Body of pancreas (tissue), 4 donors: Measurements from ENCODE around the gene AOAH. TPM values are rescaled to one million over a fixed set of nuclear protein-coding genes. Genes with fewer than 3 reads are reported as not detected.

Source experiments
- ATAC-seq: fragments of 150-250 bp; one replicate; pipeline ENCODE4 v1.9.1; 2016
- DNase-seq, 4 donors: peaks; one replicate each; pipeline ENCODE4 v3.0.0-alpha.2; 2019
- H3K27ac ChIP-seq, 4 donors: fragments of 200-600 bp; sonication (generic); 1 replicate in 3 of 4; 2 replicates in 1 of 4; pipeline versions ENCODE4 v1.5.1 to v1.6.1; 2016 to 2019; ENCODE audit warnings: mild to moderate bottlenecking in 1 of 4, mixed read lengths in 1 of 4, moderate library complexity in 1 of 4
- H3K27me3 ChIP-seq, 2 donors: fragments of 200-600 bp; sonication (generic); one replicate each; pipeline ENCODE4 v1.6.0; 2016; ENCODE audit warnings: mild to moderate bottlenecking in 1 of 2
- H3K36me3 ChIP-seq, 2 donors: fragments of 200-600 bp; sonication (generic); replicated peaks in 1 of 2; 2 replicates each; pipeline ENCODE4 v1.5.1; 2016; ENCODE audit warnings: low read depth in 2 of 2; ENCODE audit not compliant: insufficient read depth in 1 of 2
- H3K4me1 ChIP-seq: fragments of 200-600 bp; sonication (generic); one replicate; pipeline ENCODE4 v1.6.0; 2016
- H3K4me3 ChIP-seq, 2 donors: fragments of 200-600 bp; sonication (generic); 1 replicate in 1 of 2; 2 replicates in 1 of 2; pipeline ENCODE4 v1.5.1; 2016 to 2019
- H3K9me3 ChIP-seq, 3 donors: fragments of 200-600 bp; sonication (generic); 1 replicate in 2 of 3; 2 replicates in 1 of 3; pipeline ENCODE4 v1.5.1; 2016
- POLR2A ChIP-seq, 3 donors: fragments of 450-650 bp; IDR thresholded peaks; one replicate each; pipeline ENCODE4 v1.6.1; 2016; ENCODE audit warnings: antibody characterized with exemption in 3 of 3, mild to moderate bottlenecking in 2 of 3
- WGBS, 2 donors: methylation state at CpG; one replicate each; pipeline ENCODE4 v1.1.5; 2017; 5-methylcytosine and 5-hydroxymethylcytosine counted together
- intact Hi-C: fragments of 100-400 bp; cut with DNase I; formaldehyde crosslinking; loops from one replicate; pipeline ENCODE4 v1.15.1; 2023
- total RNA-seq, 2 donors: library from RNA; depleted of rRNA; stranded (reverse); fragments of >200 nt; gene quantifications; one replicate each; pipeline ENCODE4 v1.1.0, GENCODE V29; 2016
- TF ChIP-seq, protein P1 (sequence below), 7 experiments: fragments of 450-650 bp in 4 of 7; fragments of 200-600 bp in 3 of 7; sonication (generic) in 3 of 7; IDR thresholded peaks; one replicate each; pipeline ENCODE4 v1.5.1; 2016 to 2019; ENCODE audit warnings: antibody characterized with exemption in 7 of 7

The AOAH gene
- total RNA-seq, 2 donors from 2014 or later = 4.9 to 6.2 TPM

DNA sequence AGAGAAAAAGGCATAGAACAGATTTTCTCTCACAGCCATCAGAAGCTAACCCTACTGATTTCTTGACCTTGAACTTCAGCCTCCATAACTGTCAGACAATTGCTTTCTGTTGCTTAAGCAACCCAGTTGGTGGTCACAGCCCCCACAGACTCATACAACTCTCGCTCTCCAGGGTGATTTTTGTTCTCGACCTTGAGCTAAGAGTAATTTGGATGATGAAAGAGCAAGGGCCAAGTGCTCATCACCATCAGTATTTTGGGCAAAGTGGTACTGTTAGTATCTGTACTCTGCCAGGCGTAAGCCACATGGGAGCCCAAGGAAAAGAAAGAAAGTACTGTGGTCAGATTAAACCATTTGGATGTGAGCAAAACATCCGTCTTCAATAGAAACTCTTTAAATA, 81.9 kb downstream of the AOAH start:
- WGBS, 2 donors = 94 to 96% methylated on average over 4 of the region's 4 CpGs

DNA sequence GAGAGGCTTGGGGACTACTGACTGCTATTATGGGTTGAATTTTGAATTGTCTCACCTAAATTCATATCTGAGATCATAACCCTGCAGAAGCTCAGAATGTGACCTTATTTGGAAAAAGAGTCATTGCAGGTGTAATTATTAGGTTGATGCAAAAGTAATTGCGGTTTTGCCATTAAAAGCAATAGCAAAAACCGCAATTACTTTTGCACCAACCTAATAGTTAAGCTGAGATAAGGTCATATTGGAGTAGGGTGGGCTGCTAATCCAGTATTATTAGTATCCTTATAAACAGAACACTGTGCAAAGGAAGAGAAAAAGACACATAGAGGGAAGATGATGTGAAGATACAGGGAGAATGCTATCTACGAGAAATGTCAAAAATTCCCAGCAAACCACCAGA, 82.3 kb downstream of the AOAH start:
- no peaks in the 10 kb centered on the region for H3K36me3 ChIP-seq
- 95% methylated on average over 3 of the region's 3 CpGs for WGBS, 2 donors

More for the DNA sequence above, 81.9 kb downstream of the AOAH start:
- Histone ChIP-seq H3K27me3 (no peaks in the 10 kb centered on the region), H3K36me3 (no peaks in the 10 kb centered on the region), H3K9me3 (no peaks in the 10 kb centered on the region), H3K4me3 (no peak overlapping the region), H3K4me1 (no peaks in the 10 kb centered on the region), H3K27ac (no peak overlapping the region)
- TF ChIP-seq POLR2A (IDR thresholded peaks at IDR 0.05) = no peak
- TF ChIP-seq, protein P1, sequence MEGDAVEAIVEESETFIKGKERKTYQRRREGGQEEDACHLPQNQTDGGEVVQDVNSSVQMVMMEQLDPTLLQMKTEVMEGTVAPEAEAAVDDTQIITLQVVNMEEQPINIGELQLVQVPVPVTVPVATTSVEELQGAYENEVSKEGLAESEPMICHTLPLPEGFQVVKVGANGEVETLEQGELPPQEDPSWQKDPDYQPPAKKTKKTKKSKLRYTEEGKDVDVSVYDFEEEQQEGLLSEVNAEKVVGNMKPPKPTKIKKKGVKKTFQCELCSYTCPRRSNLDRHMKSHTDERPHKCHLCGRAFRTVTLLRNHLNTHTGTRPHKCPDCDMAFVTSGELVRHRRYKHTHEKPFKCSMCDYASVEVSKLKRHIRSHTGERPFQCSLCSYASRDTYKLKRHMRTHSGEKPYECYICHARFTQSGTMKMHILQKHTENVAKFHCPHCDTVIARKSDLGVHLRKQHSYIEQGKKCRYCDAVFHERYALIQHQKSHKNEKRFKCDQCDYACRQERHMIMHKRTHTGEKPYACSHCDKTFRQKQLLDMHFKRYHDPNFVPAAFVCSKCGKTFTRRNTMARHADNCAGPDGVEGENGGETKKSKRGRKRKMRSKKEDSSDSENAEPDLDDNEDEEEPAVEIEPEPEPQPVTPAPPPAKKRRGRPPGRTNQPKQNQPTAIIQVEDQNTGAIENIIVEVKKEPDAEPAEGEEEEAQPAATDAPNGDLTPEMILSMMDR (IDR thresholded peaks at IDR 0.05) = no peak
- ATAC-seq = no peak
- DNase-seq = no peak
- intact Hi-C loops = no loop called here

DNA sequence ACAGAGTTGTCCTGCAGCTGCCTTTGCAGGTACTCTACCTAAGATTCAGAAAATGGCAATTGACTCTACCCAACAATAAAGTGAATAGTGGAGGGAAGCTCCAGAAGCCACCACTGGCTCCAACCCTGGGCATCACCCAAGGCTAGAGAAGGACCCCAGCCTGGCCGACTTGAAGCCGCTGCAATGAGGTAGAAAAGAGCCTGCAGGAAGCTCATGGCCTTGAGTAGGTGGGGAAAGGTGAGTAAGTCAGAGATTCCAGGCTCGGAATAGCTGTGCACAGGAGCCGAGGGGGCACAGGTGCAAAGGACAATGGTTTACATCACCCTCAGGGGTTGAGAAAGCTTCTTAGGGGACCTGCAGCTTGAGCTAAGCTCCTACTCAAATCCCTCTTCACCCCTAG, 83.6 kb downstream of the AOAH start:
- no peaks in the 10 kb centered on the region for H3K4me1 ChIP-seq
- ATAC-seq (no peak), DNase-seq (no peak)
- no peaks in the 10 kb centered on the region for H3K36me3 ChIP-seq
- no peaks in the 10 kb centered on the region for H3K9me3 ChIP-seq
- no peak for TF ChIP-seq POLR2A (IDR thresholded peaks at IDR 0.05)
- TF ChIP-seq, protein P1 (IDR thresholded peaks at IDR 0.05) = no peak
- 81 to 87% methylated on average over 4 of the region's 4 CpGs for whole genome bisulfite sequencing, 2 donors
- H3K4me3 ChIP-seq = no peak overlapping the region
- intact Hi-C loops = no loop called here
- H3K27ac ChIP-seq = no peak overlapping the region
- H3K27me3 ChIP-seq = no peaks in the 10 kb centered on the region

More for the DNA sequence above, 82.3 kb downstream of the AOAH start:
- H3K9me3 ChIP-seq = no peaks in the 10 kb centered on the region
- H3K4me1 ChIP-seq = no peaks in the 10 kb centered on the region
- no peak overlapping the region for H3K27ac ChIP-seq
- no peak overlapping the region for H3K4me3 ChIP-seq
- TF ChIP-seq, protein P1 (IDR thresholded peaks at IDR 0.05) = no peak
- no peak for TF ChIP-seq POLR2A (IDR thresholded peaks at IDR 0.05)
- H3K27me3 ChIP-seq = no peaks in the 10 kb centered on the region
- no peak for ATAC-seq
- DNase-seq = no peak
- intact Hi-C loops = no loop called here

DNA sequence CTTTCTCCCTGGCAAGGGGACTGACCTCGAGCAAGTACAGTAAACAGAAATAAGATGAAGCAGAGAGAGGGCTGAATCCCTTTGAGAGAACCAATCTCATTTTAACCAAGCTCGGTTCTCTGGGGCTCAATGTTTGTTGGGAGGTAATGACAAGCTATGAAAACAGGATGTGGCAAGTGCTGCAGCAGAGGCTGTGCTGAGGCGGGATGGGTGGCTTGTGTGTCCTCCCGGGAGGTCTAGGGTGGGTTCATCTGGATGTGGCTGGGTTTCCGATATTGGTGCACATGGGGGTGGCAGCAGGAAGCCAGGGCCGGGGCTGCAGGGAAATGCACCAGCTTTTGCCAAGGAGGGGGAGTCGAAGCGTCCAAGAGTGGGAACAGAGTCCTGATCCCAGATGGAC, 84.5 kb downstream of the AOAH start:
- Histone ChIP-seq H3K4me1 (no peaks in the 10 kb centered on the region), H3K27me3 (no peaks in the 10 kb centered on the region), H3K9me3 (no peaks in the 10 kb centered on the region), H3K4me3 (no peak overlapping the region), H3K36me3 (no peaks in the 10 kb centered on the region), H3K27ac (no peak overlapping the region)
- TF ChIP-seq, protein P1 (IDR thresholded peaks at IDR 0.05) = no peak
- no peak for TF ChIP-seq POLR2A (IDR thresholded peaks at IDR 0.05)
- intact Hi-C loops = no loop called here
- ATAC-seq (no peak), DNase-seq (peak in 1 of 4 donors; percentile 27)
- 65 to 80% methylated on average over 8 of the region's 8 CpGs for WGBS, 2 donors

DNA sequence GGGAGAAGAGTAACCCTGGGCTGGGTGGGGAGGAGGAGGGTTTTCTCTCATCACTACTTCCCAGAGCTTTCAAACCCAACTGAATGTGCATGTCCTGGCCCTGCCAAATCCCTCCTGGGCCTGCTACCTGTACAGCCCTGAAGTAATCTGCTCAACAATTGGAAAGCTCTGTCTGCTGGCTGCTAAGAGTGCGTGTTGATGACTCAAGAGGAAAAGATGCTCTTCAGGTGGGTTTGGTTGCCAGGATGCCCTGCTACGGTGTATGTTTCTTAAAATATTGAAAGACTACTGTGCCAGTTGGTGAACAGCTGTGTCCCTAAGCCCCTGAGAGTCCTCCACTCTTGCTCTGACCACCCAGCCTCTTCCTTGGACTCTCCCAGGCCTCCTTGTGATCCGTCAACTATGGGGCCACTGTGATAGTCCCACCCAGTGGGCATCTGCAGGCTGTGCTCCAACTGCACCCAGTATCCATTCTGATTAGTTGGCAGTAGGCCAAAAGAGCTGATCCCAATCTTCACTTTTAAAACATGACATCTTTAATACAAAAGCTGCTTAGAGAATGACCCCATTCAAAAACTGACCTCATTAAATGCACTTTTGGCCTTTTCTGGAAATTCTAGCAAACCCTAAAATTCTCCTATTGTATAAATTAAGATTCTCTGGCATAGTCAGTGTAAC, 85.6 kb downstream of the AOAH start:
- TF ChIP-seq, protein P1 (IDR thresholded peaks at IDR 0.05) = no peak
- no peak for TF ChIP-seq POLR2A (IDR thresholded peaks at IDR 0.05)
- no peaks in the 10 kb centered on the region for H3K4me1 ChIP-seq
- H3K36me3 ChIP-seq = no peaks in the 10 kb centered on the region
- H3K27me3 ChIP-seq = no peaks in the 10 kb centered on the region
- no peak overlapping the region for H3K4me3 ChIP-seq
- DNase-seq (no peak), ATAC-seq (no peak)
- intact Hi-C loops = no loop called here
- 92 to 94% methylated on average over 2 to 3 of the region's 3 CpGs for WGBS, 2 donors
- H3K9me3 ChIP-seq = no peaks in the 10 kb centered on the region
- H3K27ac ChIP-seq = no peak overlapping the region
